HG03066 (cell line): ENCODE results near the gene HAND2.
A peak's percentile ranks its signal among the peaks of the same experiment; 100 is the strongest.

Source experiments
- ATAC-seq: cut with Tn5 transposase; IDR thresholded peaks from one replicate; pipeline ENCODE4 v1.9.1; 2021; ENCODE audit warnings: low read depth; ENCODE audit not compliant: unreplicated experiment

Gene HAND2

DNA sequence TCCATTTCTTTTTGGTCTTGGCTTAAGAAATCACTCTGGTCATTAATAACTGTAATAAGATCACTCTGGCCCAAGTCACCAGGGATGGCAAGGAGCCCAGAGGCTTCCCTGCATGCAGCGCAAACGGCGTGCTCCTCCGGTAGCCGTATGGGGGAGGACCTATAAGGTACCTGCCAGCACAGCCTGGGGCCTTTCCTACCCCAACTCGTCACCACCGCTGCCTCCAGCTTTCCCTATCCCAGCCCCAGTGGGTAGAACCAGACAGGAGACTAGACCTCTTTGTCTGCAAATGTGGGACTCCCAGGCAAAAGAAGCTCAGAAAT lies 25.9 kb downstream of the HAND2 start:
- ATAC-seq, result no peak

DNA sequence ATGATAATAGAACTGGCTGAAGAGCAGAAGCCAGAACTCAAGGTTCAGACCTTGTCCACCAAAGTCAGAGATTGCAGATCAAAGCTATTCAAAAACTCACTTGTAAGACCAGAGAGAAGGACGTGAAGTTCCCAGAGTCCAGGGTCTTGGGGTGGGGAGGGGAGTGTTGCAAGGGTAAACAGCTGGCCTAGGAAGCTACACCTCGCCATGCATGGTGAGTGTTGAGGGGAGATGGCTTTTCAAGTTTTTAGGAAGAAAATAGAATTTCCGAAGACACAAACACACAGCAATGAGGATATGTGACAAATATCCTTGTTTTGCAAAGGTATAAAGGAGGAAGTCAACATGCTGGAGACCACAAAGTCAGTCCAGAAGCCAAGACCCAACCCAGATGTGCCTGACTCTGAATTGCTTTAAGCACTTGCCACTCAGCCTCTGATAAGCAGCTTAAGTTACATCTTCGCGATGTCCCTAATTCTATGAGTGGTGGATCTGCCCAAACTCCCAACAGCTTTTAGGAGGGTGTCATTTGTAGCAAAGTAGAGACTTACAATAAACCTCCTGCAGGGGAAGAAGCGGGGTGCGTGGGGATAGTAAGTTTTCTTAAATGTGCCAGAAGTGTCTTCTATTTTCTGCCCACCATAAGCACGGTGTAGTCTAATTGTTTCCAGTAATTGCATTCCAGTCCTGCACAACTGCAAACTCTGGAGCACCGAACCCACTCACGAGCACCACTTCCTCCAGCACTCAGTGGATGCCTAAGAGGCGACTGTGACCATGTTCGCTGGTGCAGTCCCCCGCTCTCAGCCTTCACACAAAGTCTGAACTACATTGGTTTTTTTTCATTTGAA lies 26.5 kb downstream of the HAND2 start:
- no peak for ATAC-seq

GRCh38 chr4:173502282-173502681 lies 27.7 kb downstream of the HAND2 start:
- no peak for ATAC-seq

GRCh38 chr4:173501592-173502150 lies 28.4 kb downstream of the HAND2 start:
- ATAC-seq, result no peak

GRCh38 chr4:173500841-173501591 lies 29.0 kb downstream of the HAND2 start:
- no peak for ATAC-seq

DNA sequence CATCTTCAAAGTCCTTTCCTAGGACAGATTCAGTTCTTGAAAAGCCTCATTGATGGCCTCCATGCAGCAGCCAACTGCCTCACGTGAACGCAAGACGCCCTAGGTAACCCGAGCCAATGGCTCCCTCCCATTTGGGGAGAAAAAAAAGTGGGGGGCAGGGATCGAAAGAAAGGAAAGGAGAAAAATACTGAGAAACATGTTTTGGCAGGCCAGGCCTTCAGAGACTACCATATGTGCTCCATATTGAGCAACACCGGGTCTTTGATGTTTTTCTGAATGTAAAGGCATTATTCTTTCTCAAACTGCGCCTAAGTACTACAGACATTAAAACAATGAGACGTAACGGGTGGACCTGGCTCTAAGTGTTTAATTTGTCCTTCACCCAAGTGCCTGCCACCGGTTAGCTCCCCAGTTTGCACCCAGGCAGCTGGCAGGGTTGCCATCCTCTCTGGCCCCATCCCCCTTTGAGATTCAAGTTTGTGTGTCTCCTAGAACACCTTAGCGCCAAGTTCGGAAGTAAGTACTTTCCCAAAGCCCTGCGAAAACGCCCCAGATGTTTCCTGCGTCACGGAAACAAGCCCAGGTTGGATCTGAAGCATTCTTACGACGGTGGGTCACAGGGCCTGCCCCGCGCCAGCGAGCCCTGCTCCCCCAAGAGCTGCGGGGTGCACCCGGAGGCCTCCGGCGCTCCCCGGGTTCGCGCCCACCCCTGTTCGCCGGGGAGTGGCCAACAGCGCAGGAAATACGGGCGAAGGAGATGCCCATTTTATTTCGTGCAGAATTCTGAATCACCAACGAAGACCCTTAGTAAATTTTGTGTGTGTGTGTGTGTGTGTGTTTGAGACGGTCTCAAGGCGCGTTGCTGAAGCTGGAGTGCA lies 30.1 kb downstream of the HAND2 start:
- ATAC-seq, result no peak

DNA sequence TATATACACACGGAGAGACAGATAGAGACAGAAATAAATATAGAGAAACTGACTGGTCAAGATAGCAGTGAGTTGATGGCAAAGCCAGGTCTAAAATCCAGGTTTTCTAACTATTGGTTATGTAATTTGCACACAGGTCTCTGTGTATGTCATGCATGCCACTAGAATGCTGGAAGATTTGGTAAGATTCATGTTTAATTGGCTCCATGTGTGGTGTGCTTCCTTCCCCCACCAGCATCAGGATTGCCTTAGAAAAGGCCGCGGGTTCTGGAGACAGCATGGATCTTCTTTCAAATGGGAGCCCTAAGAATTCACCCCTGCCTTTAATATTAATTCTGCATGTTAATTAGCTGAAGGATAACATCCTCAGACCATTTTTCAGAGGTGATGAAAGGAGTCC lies 31.3 kb downstream of the HAND2 start:
- ATAC-seq, result no peak

DNA sequence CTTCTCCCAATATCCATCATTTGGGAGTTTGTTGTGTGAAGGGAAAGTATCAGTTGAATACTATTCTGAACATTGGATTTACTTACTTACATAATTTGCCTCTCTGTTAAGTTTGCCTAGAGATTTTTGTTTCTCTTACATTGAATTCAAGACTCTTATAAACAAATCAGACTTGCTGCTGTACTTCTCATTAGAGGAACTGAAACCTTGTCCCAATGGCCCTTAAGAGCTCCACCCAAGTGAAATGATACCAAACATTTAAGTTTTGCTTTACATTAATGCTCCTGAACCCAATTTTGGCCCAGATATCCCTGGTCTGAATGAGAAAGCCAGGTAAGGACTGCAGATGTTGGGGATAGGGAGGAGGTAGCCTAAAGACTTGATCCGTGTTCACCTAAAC lies 32.0 kb downstream of the HAND2 start:
- ATAC-seq, result no peak

DNA sequence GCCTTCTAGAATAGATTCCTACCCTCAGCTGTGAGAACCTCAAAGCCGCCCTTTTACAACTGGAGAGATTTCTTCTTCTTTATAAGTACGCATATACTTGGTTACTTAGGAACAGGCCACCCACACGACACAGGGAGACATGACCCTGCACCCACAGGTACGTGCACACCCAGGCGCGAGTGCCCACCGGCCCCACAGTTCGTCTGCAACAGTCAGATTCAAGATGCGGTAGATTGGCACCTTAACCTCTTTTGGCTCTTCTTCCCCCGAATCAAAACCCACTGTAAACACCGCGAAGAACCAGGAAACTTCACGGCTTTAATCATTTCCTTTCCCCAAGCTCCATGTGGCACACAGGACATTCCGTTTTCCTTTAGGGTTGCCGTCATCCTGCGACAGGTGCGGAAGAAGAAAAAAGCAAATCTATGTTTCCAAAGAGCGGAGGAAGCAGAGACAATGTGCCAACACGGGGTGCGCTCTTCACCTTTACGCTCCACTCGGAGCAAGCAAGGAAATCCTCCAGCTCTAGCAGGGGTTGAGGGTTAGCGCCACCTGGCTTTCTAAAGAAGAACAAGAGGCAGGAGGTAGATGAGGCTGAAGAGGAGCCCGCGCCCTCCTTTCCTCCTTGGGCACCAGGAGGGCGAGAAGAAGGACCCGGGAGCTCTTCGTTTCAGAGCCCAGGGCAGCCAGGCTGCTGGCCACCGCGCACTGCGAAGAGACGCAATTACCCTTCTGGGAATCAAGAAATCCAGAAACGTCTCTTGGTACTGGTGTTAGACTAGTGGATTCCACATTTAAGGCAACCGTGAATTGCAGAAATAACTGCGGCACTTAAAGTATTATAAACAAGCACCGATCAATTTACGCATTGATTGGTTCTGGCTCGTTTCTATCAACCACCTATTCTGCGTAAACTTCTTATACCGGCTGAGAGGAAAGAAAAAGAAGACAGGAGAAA lies 35.7 kb downstream of the HAND2 start:
- ATAC-seq, result peak; percentile 98

- ATAC-seq, result no peak
Observed at GRCh38 chr4:173493041-173493440, 37.0 kb downstream of the HAND2 start.

- no peak for ATAC-seq
Observed at GRCh38 chr4:173492315-173492714, 37.7 kb downstream of the HAND2 start.

DNA sequence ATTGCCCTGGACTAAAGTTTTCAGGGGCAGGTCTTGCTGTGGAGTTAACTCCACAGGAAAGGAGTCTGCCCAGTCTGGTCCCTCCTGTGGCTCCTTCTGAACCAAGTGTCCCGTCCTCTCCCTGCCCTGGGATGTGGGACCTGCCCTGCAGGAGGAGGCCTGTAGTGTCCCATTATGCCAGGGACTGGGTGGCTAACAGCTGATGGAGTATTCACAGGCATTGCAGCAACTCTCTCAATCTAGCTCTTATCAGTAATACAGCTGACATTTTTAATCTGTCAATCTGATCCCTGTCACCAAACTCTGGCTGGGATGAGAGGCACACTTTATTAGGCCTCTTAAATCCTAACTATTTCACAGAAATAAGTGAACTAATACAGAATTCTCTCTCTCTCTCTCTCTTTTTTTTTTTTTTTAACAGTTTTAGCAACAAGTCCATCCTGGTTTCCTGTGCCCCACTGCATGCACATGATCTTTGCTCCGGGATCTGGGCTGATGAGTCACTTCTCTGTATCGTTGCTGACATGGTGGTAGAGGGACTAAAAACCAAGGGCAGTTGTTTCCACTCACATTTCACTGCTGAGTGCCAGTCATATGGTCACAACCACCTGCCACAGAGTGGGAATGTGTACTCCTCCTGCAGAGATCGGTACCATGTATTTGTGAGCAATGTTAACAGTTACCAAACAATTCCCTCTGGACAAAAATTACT lies 39.1 kb downstream of the HAND2 start:
- ATAC-seq, result no peak

DNA sequence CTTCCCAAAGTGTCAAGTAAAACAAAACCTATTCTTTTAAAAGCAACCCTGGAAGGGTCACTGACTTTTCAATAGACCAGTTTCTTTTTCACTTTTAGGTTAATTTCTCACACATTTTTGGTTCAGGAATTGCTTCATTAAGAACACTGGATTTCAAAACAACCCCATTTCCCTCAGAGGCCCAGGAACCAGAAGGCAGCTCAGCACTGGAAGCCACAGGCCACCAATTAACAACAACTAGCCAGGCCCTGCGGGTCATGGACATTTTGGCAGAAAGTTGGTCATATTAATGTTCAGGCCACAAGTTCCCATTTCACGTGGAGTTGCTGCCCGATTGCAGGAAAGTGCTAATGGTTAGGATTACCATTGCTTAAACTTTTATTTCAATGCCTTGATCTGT lies 39.8 kb downstream of the HAND2 start:
- ATAC-seq, result no peak

- ATAC-seq, result no peak
Observed at GRCh38 chr4:173489514-173489913, 40.5 kb downstream of the HAND2 start.

GRCh38 chr4:173488656-173489055 lies 41.4 kb downstream of the HAND2 start:
- no peak for ATAC-seq

DNA sequence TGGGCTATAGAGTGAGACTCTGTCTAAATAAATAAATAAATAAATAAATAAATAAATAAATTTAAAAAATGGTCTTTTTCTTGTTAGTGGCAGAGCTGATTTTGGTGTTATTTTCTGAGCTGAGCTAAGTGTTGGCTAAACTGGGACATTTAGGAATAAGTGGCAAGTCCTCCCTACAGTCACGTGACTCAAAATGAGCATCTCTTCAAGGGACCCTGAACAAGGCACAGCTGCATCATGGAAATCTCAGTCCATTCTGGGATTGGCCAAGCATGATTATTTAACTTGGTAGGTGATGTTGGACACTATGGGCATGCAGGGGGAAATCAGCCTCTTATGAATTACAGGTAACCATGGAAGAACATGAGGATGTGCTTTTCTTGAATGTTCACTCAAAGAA lies 42.0 kb downstream of the HAND2 start:
- no peak for ATAC-seq

GRCh38 chr4:173486714-173487392 lies 43.2 kb downstream of the HAND2 start:
- ATAC-seq, result no peak

DNA sequence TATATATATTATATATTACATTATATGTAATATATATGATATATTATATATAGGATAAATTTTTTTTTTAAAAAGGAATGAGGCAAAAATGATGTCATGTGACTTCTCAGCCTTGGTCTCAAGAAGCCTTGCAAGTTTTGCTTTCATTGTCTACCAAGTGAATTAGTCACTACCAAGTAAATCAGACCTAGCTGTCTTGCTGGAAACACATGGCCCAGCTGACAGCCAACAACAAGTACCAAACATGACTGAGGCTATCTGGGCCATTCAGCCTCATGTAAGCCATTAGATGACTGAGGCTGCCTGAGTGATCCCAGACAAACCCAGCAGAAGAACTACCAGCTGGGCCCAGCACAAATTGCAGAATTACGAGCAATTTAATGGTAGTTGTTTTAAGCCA lies 44.9 kb downstream of the HAND2 start:
- ATAC-seq, result no peak
